HL-60 (cell line): Measurements from ENCODE around the gene KCNQ1.

Experiments used
- DNase-seq, 2 experiments: peaks; one replicate each; pipeline ENCODE4 v3.0.0-alpha.2; 2010 to 2020; ENCODE audit warnings: low read depth in 1 of 2, low spot score in 1 of 2
- H3K27ac ChIP-seq: fragments of 250-450 bp; sonication (Bioruptor Pico); replicated peaks from 2 replicates; pipeline ENCODE4 v1.5.1; 2020; ENCODE audit warnings: mild to moderate bottlenecking, moderate library complexity
- H3K27me3 ChIP-seq: fragments of 250-450 bp; sonication (Bioruptor Pico); 2 replicates; pipeline ENCODE4 v1.5.1; 2021; ENCODE audit warnings: mild to moderate bottlenecking, moderate library complexity; ENCODE audit not compliant: insufficient read depth, poor library complexity, severe bottlenecking
- H3K4me3 ChIP-seq: replicated peaks from 2 replicates; pipeline ENCODE4 v1.5.1; 2011; ENCODE audit warnings: mild to moderate bottlenecking, control low read depth, low read length; ENCODE audit not compliant: insufficient read depth
- GABPA ChIP-seq: IDR thresholded peaks from 2 replicates; pipeline ENCODE4 v1.6.1; 2012; ENCODE audit warnings: low read depth
- POLR2AphosphoS5 ChIP-seq: IDR thresholded peaks from 2 replicates; pipeline ENCODE4 v1.6.1; 2012; ENCODE audit warnings: low read depth
- SPI1 ChIP-seq: IDR thresholded peaks from 2 replicates; pipeline ENCODE4 v1.6.1; 2012; ENCODE audit warnings: low read depth, mild to moderate bottlenecking, borderline replicate concordance
- TF ChIP-seq, protein P1 (sequence below): IDR thresholded peaks from 2 replicates; pipeline ENCODE4 v1.6.1; 2012; ENCODE audit warnings: low read depth; ENCODE audit not compliant: insufficient replicate concordance
- TF ChIP-seq, protein P2 (sequence below): IDR thresholded peaks from one replicate; pipeline ENCODE4 v1.5.1; 2011; ENCODE audit warnings: low read length, control low read depth, inconsistent platforms; ENCODE audit not compliant: insufficient read depth

Gene KCNQ1

DNA sequence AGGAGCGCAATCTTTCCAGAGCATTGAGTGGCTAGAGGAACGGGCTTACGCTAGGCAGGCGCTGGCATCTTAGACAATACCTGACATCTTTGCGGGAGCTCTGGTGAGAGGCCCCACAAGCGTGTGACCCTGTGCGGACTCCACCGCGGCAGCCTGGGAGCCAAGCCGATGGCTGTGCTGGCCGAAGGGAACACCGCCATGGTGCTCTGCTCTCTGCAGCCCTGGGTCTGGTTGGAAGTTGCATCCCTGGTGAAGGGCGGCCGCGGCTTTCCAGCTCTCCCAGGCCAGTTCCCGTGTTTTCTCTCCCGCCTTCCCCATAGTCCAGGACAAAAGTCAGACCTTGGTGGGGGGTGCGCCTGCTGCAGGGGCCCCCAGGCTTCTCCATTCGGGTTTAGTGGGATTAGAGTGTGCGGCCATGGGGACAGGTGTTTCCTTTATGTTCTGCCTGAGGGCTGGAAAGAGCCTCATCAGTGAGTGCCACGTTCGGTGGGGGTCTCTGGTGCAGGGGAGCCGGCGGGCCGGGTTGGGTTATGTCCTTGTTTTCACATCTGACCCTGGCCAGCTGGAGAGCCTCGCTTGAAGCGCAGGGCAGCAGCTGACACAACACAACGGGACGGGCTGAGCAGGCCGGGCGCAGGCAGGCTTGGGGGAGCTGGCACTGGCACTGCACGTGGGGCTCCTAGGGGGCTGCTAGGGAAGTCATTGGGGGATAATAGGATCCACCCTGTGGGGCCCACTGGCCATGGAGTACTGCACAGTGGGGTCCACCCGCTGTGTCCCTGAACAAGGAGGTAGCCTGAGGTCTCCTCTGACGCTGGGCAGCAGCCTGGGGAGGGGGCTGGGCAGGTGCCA is 94.8 kb downstream of the KCNQ1 start:
- DNase-seq: no peak
- Histone ChIP-seq H3K4me3 (no peak overlapping the region), H3K27ac (no peak overlapping the region), H3K27me3 (no peaks in the 10 kb centered on the region)
- TF ChIP-seq POLR2AphosphoS5 (no peak), SPI1 (no peak), GABPA (no peak)
- TF ChIP-seq, protein P1, sequence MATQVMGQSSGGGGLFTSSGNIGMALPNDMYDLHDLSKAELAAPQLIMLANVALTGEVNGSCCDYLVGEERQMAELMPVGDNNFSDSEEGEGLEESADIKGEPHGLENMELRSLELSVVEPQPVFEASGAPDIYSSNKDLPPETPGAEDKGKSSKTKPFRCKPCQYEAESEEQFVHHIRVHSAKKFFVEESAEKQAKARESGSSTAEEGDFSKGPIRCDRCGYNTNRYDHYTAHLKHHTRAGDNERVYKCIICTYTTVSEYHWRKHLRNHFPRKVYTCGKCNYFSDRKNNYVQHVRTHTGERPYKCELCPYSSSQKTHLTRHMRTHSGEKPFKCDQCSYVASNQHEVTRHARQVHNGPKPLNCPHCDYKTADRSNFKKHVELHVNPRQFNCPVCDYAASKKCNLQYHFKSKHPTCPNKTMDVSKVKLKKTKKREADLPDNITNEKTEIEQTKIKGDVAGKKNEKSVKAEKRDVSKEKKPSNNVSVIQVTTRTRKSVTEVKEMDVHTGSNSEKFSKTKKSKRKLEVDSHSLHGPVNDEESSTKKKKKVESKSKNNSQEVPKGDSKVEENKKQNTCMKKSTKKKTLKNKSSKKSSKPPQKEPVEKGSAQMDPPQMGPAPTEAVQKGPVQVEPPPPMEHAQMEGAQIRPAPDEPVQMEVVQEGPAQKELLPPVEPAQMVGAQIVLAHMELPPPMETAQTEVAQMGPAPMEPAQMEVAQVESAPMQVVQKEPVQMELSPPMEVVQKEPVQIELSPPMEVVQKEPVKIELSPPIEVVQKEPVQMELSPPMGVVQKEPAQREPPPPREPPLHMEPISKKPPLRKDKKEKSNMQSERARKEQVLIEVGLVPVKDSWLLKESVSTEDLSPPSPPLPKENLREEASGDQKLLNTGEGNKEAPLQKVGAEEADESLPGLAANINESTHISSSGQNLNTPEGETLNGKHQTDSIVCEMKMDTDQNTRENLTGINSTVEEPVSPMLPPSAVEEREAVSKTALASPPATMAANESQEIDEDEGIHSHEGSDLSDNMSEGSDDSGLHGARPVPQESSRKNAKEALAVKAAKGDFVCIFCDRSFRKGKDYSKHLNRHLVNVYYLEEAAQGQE: no peak
- TF ChIP-seq, protein P2, sequence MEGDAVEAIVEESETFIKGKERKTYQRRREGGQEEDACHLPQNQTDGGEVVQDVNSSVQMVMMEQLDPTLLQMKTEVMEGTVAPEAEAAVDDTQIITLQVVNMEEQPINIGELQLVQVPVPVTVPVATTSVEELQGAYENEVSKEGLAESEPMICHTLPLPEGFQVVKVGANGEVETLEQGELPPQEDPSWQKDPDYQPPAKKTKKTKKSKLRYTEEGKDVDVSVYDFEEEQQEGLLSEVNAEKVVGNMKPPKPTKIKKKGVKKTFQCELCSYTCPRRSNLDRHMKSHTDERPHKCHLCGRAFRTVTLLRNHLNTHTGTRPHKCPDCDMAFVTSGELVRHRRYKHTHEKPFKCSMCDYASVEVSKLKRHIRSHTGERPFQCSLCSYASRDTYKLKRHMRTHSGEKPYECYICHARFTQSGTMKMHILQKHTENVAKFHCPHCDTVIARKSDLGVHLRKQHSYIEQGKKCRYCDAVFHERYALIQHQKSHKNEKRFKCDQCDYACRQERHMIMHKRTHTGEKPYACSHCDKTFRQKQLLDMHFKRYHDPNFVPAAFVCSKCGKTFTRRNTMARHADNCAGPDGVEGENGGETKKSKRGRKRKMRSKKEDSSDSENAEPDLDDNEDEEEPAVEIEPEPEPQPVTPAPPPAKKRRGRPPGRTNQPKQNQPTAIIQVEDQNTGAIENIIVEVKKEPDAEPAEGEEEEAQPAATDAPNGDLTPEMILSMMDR: no peak

DNA sequence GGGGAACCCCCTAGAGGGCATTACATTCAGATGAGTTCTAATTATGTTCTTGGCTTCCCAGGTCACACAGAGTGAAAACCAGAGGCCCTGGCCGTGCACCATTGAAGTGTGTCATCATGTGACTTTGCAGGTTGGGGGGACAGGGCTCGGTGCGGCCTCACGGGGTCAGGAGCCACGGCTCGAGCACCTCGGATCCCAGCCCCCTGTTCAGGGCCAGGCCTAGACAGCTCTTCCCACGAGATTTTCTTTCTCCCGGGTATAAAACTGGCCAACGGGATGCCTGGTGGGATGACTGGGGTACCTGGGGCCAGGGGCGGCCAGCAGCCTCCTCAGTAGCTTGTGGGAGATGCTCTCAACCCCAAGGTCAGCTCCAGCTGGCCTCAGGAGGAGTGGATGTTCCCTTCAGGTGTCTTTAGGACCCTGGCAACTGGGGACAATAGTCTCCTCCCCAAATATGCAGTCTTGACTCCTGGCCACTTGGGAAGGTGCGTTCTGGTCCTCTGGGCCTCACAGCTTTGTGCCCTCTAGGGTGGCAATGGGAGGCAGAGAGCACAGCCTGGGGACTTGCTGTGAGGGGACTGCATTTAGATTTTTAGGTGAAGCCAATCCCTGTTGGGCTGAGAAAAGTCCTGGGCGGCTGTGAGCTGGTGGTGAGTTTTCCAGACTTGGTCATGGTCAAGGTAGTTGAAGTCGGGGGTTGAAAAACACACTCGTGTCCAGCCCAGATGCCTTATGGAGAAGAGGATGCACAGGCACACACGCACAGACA is 95.6 kb downstream of the KCNQ1 start:
- DNase-seq: no peak
- Histone ChIP-seq H3K27ac (no peak overlapping the region), H3K27me3 (no peaks in the 10 kb centered on the region)

More for the DNA sequence above, 95.6 kb downstream of the KCNQ1 start:
- TF ChIP-seq, protein P2: no peak
- TF ChIP-seq, protein P1: no peak
- TF ChIP-seq GABPA: no peak
- no peak for TF ChIP-seq SPI1
- TF ChIP-seq POLR2AphosphoS5: no peak
- no peak overlapping the region for H3K4me3 ChIP-seq
